HepG2 (cell line): ENCODE data around the gene HCFC2. TPM values are rescaled to one million over a fixed set of nuclear protein-coding genes. Genes with fewer than 3 reads are reported as not detected.
A peak's percentile ranks its signal among the peaks of the same experiment; 100 is the strongest.

Experiments used
- ATAC-seq: fragments of 200-7000 bp; cut with Tn5 transposase; 3 replicates; pipeline ENCODE4 v1.9.1; 2020; ENCODE audit warnings: mild to moderate bottlenecking, moderate library complexity
- BruUV-seq: library from RNA; stranded (reverse); fragments of 400-500 nt; replicated peaks from 2 replicates; lab custom pipeline; 2021; lab: Mats Ljungman, UMichigan
- CTCF ChIA-PET: fragments of 300-600 bp; formaldehyde crosslinking; extraction: SDS; loops from one replicate; lab custom pipeline; 2021; ENCODE audit warnings: low total read pairs, inconsistent platforms, low intra/inter-chr PET ratio; lab: Yijun Ruan, JAX
- POLR2A ChIA-PET: fragments of 350-600 bp; sonication (Branson Sonifier 250); formaldehyde crosslinking; loops from one replicate; lab custom pipeline; 2020; ENCODE audit warnings: antibody characterized with exemption, inconsistent platforms; lab: Yijun Ruan, JAX
- DNase-seq: peaks from one replicate; pipeline ENCODE4 v3.0.0-alpha.2; 2015; ENCODE audit warnings: low spot score
- FAIRE-seq: peaks from 3 replicates; lab custom pipeline; 2011; peaks lifted over from hg19 to GRCh38; lab: Jason Lieb, UNC
- H2AFZ ChIP-seq: one replicate; pipeline ENCODE4 v1.6.1; 2011; ENCODE audit warnings: low read length, inconsistent platforms
- H3K27ac ChIP-seq: fragments of 300-600 bp; 3 replicates; pipeline ENCODE4 v1.8.0; 2011; ENCODE audit warnings: mixed run types, mild to moderate bottlenecking, mixed read lengths, low read length, inconsistent platforms; ENCODE audit not compliant: insufficient read depth; ENCODE audit errors: extremely low read length
- H3K27me3 ChIP-seq, 2 experiments: fragments of 200-600 bp in 1 of 2; 2 replicates in 1 of 2; 3 replicates in 1 of 2; pipeline versions ENCODE4 v1.6.0 to v1.8.0; 2011; ENCODE audit warnings: low read length in 2 of 2, mild to moderate bottlenecking in 2 of 2, moderate library complexity in 2 of 2, inconsistent platforms in 1 of 2; ENCODE audit not compliant: insufficient read depth in 2 of 2, control insufficient read depth in 1 of 2
- H3K36me3 ChIP-seq, 2 experiments: fragments of 200-600 bp in 1 of 2; replicated peaks in 1 of 2; 2 replicates in 1 of 2; 3 replicates in 1 of 2; pipeline versions ENCODE4 v1.5.1 to v1.8.0; 2011; ENCODE audit warnings: low read length in 2 of 2, inconsistent platforms in 1 of 2; ENCODE audit not compliant: insufficient read depth in 2 of 2, control insufficient read depth in 1 of 2
- H3K4me1 ChIP-seq: 2 replicates; pipeline ENCODE4 v1.5.1; 2012; ENCODE audit warnings: low read length, inconsistent platforms; ENCODE audit not compliant: insufficient read depth
- H3K4me2 ChIP-seq: 2 replicates; pipeline ENCODE4 v1.6.0; 2011; ENCODE audit warnings: low read depth, low read length, inconsistent platforms
- H3K4me3 ChIP-seq, 3 experiments: fragments of 200-600 bp in 1 of 3; sonication (generic), shearing (Covaris generic) in 1 of 3; replicated peaks in 1 of 3; 2 replicates each; pipeline ENCODE4 v1.5.1; 2011 to 2016; ENCODE audit warnings: low read length in 3 of 3, inconsistent platforms in 2 of 3, low read depth in 2 of 3, mild to moderate bottlenecking in 2 of 3, control low read depth in 1 of 3, mixed read lengths in 1 of 3; ENCODE audit not compliant: insufficient read depth in 1 of 3
- H3K79me2 ChIP-seq: one replicate; pipeline ENCODE4 v1.6.1; 2011; ENCODE audit warnings: low read length, inconsistent platforms; ENCODE audit not compliant: insufficient read depth
- H3K9ac ChIP-seq: 2 replicates; pipeline ENCODE4 v1.6.0; 2011; ENCODE audit warnings: mild to moderate bottlenecking, low read depth, low read length, inconsistent platforms; ENCODE audit not compliant: insufficient read depth
- H3K9me3 ChIP-seq: 2 replicates; pipeline ENCODE4 v1.5.1; 2012; ENCODE audit warnings: mild to moderate bottlenecking, low read length
- H4K20me1 ChIP-seq: 2 replicates; pipeline ENCODE4 v1.6.0; 2011; ENCODE audit warnings: inconsistent platforms, mild to moderate bottlenecking, low read length, moderate library complexity; ENCODE audit not compliant: insufficient read depth
- JDP2 ChIP-seq: sonication (generic); formaldehyde crosslinking; IDR thresholded peaks from 2 replicates; pipeline ENCODE4 v1.8.1; 2022; ENCODE audit warnings: missing genetic modification reagents, borderline replicate concordance
- POLR2AphosphoS5 ChIP-seq: IDR thresholded peaks from 2 replicates; pipeline ENCODE4 v1.6.1; 2012; ENCODE audit warnings: low read depth, low read length
- PRMT3 ChIP-seq: sonication (generic); formaldehyde crosslinking; IDR thresholded peaks from 2 replicates; pipeline ENCODE4 v1.8.1; 2022; ENCODE audit warnings: low read depth, mild to moderate bottlenecking, moderate library complexity, missing genetic modification reagents, borderline replicate concordance
- TGIF2 ChIP-seq: IDR thresholded peaks from 2 replicates; pipeline ENCODE4 v1.6.1; 2016; ENCODE audit warnings: control low read depth, missing compliant biosample characterization
- ZFP82 ChIP-seq: sonication (generic); formaldehyde crosslinking; IDR thresholded peaks from 2 replicates; pipeline ENCODE4 v1.5.1; 2020; ENCODE audit warnings: mild to moderate bottlenecking, missing genetic modification reagents, borderline replicate concordance
- WGBS: methylation state at CpG from one replicate; pipeline ENCODE4 v1.1.6; 2017; ENCODE audit warnings: low lambda C conversion rate; 5-methylcytosine and 5-hydroxymethylcytosine counted together
- in situ Hi-C: cut with HindIII; loops from 2 replicates; pipeline ENCODE4 v1.10.0; 2017; ENCODE audit warnings: low pct_unique_long_range_greater_than_20kb; ENCODE audit not compliant: extremely low pct_ligation_motif_present
- intact Hi-C: fragments of 100-400 bp; cut with micrococcal nuclease; formaldehyde crosslinking; loops from one replicate; pipeline ENCODE4 v1.10.0; 2022; ENCODE audit not compliant: unreplicated experiment
- polyA plus RNA-seq, 8 experiments: library from polyadenylated mRNA; depleted of rRNA in 3 of 8; stranded (reverse) in 7 of 8; unstranded in 1 of 8; fragments of >200 nt; fragmentation: Illumina TruSeq in 4 of 8; extraction: Trizol in 4 of 8; gene quantifications; 2 replicates each; pipeline versions ENCODE4 v1.2.1 to v1.2.3, GENCODE V29; 2011 to 2016; ENCODE audit warnings: low read depth in 4 of 8, missing spikeins in 1 of 8, mixed read lengths in 1 of 8; ENCODE audit not compliant: insufficient read depth in 1 of 8
- total RNA-seq, 5 experiments: library from RNA; depleted of rRNA; stranded (reverse); fragments of >200 nt; fragmentation: Illumina TruSeq; extraction: Trizol; gene quantifications; 2 replicates each; pipeline ENCODE4 v1.2.3, GENCODE V29; 2016; ENCODE audit warnings: low read depth in 1 of 5
- TF ChIP-seq, protein P1 (sequence below), 2 experiments: fragments of 450-650 bp in 1 of 2; sonication (generic) in 1 of 2; formaldehyde crosslinking in 1 of 2; IDR thresholded peaks; 2 replicates each; pipeline versions ENCODE4 v1.6.1 to v1.8.0; 2016 to 2022; ENCODE audit warnings: antibody characterized with exemption in 1 of 2, mild to moderate bottlenecking in 1 of 2, missing genetic modification reagents in 1 of 2
- TF ChIP-seq, protein P2 (sequence below): sonication (generic); formaldehyde crosslinking; IDR thresholded peaks from 2 replicates; pipeline ENCODE4 v1.4.0; 2020; ENCODE audit warnings: mild to moderate bottlenecking, low read depth, missing genetic modification reagents

Gene HCFC2
- total and polyA plus RNA-seq, 2 of the 13 experiments (the other 11 are each of a cell fraction or from before 2014, with no cell fraction given): 3.7 to 4.9 TPM

DNA sequence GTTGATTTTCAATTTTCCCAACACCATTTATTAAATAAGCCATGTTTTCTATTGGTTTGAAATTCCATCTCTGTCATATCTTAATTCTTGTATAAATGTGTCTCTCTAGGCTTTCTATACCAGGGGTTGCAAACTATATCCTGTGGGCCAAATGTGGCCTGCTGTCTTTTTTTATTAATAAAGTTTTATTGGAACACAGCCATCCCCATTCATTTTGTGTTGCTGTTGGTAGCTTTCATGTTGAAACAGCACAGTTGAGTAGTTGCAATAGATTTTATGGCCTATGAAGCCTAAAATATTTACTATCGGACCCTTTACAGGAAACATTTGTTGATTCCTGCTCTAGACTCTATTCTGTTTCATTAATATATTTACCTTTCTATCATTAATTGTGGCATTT is 9.4 kb downstream of the HCFC2 start:
- ATAC-seq (no peak), FAIRE-seq (no peak), DNase-seq (no peak)
- Histone ChIP-seq H3K4me2 (no peak overlapping the region), H3K4me3 (no peak overlapping the region), H3K36me3 (no peaks in the 10 kb centered on the region), H3K9me3 (no peaks in the 10 kb centered on the region), H3K79me2 (no peaks in the 10 kb centered on the region), H3K4me1 (no peaks in the 10 kb centered on the region), H2AFZ (no peak overlapping the region), H3K27me3 (no peaks in the 10 kb centered on the region), H3K9ac (no peak overlapping the region), H4K20me1 (no peaks in the 10 kb centered on the region), H3K27ac (no peak overlapping the region)
- no TSS peak for BruUV-seq
- CTCF ChIA-PET: no interaction called here
- TF ChIP-seq, protein P1, sequence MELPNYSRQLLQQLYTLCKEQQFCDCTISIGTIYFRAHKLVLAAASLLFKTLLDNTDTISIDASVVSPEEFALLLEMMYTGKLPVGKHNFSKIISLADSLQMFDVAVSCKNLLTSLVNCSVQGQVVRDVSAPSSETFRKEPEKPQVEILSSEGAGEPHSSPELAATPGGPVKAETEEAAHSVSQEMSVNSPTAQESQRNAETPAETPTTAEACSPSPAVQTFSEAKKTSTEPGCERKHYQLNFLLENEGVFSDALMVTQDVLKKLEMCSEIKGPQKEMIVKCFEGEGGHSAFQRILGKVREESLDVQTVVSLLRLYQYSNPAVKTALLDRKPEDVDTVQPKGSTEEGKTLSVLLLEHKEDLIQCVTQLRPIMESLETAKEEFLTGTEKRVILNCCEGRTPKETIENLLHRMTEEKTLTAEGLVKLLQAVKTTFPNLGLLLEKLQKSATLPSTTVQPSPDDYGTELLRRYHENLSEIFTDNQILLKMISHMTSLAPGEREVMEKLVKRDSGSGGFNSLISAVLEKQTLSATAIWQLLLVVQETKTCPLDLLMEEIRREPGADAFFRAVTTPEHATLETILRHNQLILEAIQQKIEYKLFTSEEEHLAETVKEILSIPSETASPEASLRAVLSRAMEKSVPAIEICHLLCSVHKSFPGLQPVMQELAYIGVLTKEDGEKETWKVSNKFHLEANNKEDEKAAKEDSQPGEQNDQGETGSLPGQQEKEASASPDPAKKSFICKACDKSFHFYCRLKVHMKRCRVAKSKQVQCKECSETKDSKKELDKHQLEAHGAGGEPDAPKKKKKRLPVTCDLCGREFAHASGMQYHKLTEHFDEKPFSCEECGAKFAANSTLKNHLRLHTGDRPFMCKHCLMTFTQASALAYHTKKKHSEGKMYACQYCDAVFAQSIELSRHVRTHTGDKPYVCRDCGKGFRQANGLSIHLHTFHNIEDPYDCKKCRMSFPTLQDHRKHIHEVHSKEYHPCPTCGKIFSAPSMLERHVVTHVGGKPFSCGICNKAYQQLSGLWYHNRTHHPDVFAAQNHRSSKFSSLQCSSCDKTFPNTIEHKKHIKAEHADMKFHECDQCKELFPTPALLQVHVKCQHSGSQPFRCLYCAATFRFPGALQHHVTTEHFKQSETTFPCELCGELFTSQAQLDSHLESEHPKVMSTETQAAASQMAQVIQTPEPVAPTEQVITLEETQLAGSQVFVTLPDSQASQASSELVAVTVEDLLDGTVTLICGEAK (IDR thresholded peaks at IDR 0.05): peak; percentile 13; the same call in 1 of the 2 replicates
- TF ChIP-seq, protein P1 (CRISPR knock-in tag; IDR thresholded peaks at IDR 0.05): no peak
- TF ChIP-seq JDP2 (CRISPR knock-in tag): no peak
- no peak for TF ChIP-seq PRMT3 (CRISPR knock-in tag)
- no peak for TF ChIP-seq ZFP82 (CRISPR knock-in tag)
- TF ChIP-seq, protein P2, sequence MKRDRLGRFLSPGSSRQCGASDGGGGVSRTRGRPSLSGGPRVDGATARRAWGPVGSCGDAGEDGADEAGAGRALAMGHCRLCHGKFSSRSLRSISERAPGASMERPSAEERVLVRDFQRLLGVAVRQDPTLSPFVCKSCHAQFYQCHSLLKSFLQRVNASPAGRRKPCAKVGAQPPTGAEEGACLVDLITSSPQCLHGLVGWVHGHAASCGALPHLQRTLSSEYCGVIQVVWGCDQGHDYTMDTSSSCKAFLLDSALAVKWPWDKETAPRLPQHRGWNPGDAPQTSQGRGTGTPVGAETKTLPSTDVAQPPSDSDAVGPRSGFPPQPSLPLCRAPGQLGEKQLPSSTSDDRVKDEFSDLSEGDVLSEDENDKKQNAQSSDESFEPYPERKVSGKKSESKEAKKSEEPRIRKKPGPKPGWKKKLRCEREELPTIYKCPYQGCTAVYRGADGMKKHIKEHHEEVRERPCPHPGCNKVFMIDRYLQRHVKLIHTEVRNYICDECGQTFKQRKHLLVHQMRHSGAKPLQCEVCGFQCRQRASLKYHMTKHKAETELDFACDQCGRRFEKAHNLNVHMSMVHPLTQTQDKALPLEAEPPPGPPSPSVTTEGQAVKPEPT (CRISPR knock-in tag): no peak
- TF ChIP-seq TGIF2 (CRISPR knock-in tag): no peak
- TF ChIP-seq POLR2AphosphoS5: no peak
- intact Hi-C loops (no loop called here), in situ Hi-C loops (no loop called here)
- 94% methylated on average over 1 of the region's 1 CpG for WGBS
- POLR2A ChIA-PET: no interaction called here
